HEK293T (cell line): ENCODE measurements around the gene PID1.

Source experiments
- ARNT ChIP-seq: fragments of 450-650 bp; IDR thresholded peaks from 2 replicates; pipeline ENCODE4 v1.6.1; 2017; ENCODE audit warnings: mild to moderate bottlenecking
- BHLHE40 ChIP-seq: fragments of 450-650 bp; IDR thresholded peaks from 2 replicates; pipeline ENCODE4 v1.6.1; 2016; ENCODE audit warnings: mild to moderate bottlenecking, moderate library complexity, borderline replicate concordance
- FOXK2 ChIP-seq: fragments of 450-650 bp; IDR thresholded peaks from 2 replicates; pipeline ENCODE4 v1.6.1; 2016; ENCODE audit warnings: mild to moderate bottlenecking
- FOXM1 ChIP-seq: fragments of 450-650 bp; IDR thresholded peaks from 2 replicates; pipeline ENCODE4 v1.6.1; 2017; ENCODE audit warnings: mild to moderate bottlenecking, borderline replicate concordance
- HDGF ChIP-seq: fragments of 450-650 bp; IDR thresholded peaks from 2 replicates; pipeline ENCODE4 v1.6.1; 2017; ENCODE audit warnings: antibody characterized with exemption, borderline replicate concordance
- LEF1 ChIP-seq: fragments of 450-650 bp; IDR thresholded peaks from 2 replicates; pipeline ENCODE4 v1.6.1; 2017; ENCODE audit warnings: mild to moderate bottlenecking, borderline replicate concordance
- SP1 ChIP-seq: fragments of 450-650 bp; IDR thresholded peaks from 2 replicates; pipeline ENCODE4 v1.6.1; 2017
- SUZ12 ChIP-seq: fragments of 450-650 bp; IDR thresholded peaks from 2 replicates; pipeline ENCODE4 v1.6.1; 2016; ENCODE audit warnings: mild to moderate bottlenecking
- TARDBP ChIP-seq: fragments of 450-650 bp; IDR thresholded peaks from 2 replicates; pipeline ENCODE4 v1.6.1; 2016
- TF ChIP-seq, protein P1 (sequence below): fragments of 450-650 bp; IDR thresholded peaks from 2 replicates; pipeline ENCODE4 v1.6.1; 2016

DNA sequence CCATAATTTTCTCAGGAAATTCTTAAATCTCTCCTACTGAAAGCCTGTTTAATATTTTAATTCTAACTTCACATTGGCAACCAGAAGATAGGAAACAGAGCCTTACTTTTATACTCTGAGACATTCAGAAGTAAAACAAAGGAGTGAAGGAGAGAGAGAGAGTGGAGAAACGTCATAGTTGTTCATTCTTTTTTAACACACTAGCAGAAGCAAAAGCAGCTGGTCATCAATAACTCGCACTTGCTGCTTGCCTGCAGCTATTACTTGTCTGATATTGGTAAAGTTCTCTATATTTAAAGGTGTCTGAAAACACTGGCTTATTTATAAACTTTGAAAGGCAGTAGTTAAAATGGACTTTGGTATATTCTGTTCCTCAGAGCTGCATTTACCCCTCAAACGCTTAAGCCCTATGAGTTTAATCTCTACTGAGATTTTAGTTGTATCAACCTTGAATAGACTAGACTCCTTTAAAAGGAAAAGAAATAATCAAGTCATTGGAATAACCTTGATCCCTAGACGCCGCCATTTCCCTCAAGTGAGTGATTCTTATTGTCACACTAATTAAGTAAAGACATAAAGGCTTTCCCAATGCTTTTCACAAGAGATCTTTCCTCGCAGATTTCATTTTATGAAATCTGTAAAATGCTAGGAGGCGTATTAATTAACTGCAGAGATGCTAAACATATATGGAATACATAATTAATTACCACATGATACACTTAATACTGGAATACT lies 182.0 kb downstream of the PID1 start:
- no peak for TF ChIP-seq FOXM1
- TF ChIP-seq, protein P1, sequence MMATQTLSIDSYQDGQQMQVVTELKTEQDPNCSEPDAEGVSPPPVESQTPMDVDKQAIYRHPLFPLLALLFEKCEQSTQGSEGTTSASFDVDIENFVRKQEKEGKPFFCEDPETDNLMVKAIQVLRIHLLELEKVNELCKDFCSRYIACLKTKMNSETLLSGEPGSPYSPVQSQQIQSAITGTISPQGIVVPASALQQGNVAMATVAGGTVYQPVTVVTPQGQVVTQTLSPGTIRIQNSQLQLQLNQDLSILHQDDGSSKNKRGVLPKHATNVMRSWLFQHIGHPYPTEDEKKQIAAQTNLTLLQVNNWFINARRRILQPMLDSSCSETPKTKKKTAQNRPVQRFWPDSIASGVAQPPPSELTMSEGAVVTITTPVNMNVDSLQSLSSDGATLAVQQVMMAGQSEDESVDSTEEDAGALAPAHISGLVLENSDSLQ, result no peak
- TF ChIP-seq BHLHE40, result no peak
- no peak for TF ChIP-seq FOXK2
- TF ChIP-seq SUZ12, result no peak
- TF ChIP-seq SP1, result no peak
- no peak for TF ChIP-seq TARDBP
- no peak for TF ChIP-seq HDGF
- no peak for TF ChIP-seq ARNT
- TF ChIP-seq LEF1, result no peak
